ENCODE data around the gene HORMAD2.

- TF ChIP-seq CTCF (IDR thresholded peaks at IDR 0.05), result no peak
- no peak for TF ChIP-seq POLR2A (IDR thresholded peaks at IDR 0.05)
Observed at GRCh38 chr22:30033901-30034300, 46.4 kb upstream of the HORMAD2 start.
